SKM-1 treated with dmso at 0.1 percent for 144 hours (cell line): ENCODE measurements around the gene PLCH1.

Experiments used
- DNase-seq: peaks from one replicate; lab custom pipeline; 2025; ENCODE audit not compliant: unreplicated experiment; lab: John Stamatoyannopoulos, UW

The PLCH1 gene

DNA sequence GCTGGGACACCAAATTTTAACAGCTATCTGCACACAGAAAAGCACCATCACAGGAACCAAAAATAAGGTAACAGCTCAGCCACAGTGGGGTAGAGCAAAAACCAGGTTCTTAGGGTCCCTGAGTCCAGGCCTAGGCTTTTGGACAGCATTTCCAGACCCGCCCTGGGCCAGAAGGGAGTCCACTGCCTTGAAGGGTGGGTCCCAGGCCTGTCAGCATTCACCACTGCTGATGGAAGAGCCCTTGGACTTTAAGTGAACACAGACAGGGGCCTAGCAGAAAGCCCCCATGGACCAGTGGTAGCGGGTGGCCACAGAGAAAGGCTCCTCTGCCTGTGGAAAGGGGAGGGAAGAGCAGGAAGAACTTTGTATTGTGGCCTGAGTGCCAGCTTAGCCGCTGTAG, 56.4 kb downstream of the PLCH1 start:
- no peak for DNase-seq

DNA sequence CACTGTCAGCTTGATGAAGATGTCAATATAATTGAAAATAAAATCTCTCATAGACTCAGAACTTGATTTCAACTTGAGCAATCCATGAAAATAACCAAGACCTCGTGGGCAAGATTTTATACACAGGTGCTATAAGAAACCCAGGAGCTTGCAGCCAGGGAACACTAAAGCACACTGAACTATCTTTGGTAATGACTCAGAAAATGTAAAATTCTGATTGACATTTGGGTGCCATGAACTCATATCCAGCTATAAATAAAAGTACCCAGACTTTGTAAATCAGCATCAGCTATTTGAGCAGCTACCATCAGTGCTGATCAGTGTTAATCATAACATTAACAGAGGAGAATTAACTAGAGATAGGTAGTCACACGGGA, 61.5 kb downstream of the PLCH1 start:
- DNase-seq: no peak

DNA sequence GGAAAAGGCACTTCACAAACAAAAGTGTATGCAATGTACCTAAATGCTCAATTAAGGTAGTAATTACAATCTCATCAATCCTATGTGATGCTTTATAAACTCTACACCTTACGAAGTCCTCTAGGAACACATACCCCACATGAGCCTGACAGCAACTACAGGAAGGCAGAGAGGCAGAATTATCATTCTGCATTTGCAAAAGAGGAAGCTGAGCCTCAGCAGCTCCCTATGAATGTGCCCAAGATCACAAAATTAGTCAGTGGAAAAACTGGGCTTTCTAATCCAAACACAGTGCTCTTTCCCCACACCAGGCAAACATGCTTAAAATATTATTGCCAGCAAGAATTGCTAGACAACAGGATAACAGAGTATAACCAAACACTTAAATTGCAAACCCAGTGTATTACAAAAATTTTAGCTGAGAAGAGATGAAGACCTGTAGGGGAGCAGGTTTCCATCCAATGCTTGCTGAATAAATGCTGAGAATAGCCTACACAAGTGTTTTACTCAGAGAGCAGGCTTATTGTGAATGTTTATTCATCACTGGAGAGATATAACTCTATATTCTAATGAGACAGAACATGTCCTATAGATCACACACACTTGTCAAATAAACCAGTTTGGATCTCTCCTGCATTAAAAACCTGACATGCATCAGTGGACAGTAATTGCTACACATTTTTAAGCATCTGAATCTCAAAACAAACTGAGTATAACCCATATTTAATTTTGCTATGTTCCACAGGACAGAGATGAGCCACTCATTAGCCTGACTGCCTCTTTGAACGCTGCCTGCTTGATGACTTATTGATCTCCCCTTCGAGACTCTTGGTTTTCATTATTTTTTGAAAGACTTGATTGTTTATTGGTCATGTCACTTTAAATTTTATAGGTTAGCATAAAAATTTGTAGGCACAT, 62.2 kb downstream of the PLCH1 start:
- DNase-seq: no peak

DNA sequence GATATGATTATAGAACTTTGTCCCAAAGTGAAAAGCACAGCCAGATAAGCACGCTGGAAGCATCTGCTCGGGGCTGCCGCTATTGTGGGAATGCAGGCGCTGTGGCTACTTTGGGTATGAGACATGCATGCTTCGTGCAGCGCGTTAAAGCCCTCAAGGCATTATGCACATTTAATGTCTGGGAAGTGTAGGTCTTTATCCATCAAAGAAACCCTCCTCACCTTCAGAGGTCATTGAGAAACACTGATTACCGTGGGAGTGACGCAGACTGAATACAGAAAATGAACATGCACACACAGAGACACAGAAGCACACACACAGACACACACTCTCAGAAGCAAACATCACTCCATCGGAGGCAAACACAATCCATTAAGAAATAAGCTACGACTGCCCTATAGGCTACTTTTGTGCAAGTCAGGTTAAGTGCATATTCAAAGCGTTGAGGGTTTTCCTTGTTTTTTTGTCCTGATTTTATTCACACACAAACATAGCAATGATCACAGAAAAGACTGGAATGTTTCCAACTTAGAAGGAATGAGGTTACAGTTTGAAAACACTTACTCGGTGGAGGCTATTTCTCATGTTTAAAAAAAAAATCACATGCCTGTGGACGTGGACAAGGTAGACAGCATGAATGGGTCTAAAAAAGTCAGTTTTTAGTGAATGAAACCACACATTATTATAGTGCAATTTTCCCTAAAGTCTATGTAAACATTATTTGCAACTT, 68.5 kb downstream of the PLCH1 start:
- DNase-seq: no peak

DNA sequence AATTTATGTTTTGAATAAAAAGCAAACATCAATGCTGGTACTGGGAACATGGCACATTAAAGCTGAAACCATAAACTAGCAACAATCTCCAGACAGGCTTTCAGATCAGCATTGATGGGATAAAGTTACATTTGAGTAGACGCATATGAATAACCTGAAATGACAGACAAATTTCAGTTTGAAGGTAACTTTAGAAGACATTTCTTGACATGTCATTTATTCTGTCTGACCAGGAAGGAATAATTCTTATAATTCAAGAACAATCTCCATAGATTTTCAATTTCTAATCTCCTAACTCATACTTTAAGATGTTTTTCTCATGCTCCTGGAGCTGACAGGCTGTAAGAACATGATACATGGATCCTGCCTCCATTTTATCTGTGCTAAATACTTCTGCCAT, 69.8 kb downstream of the PLCH1 start:
- DNase-seq: no peak

DNA sequence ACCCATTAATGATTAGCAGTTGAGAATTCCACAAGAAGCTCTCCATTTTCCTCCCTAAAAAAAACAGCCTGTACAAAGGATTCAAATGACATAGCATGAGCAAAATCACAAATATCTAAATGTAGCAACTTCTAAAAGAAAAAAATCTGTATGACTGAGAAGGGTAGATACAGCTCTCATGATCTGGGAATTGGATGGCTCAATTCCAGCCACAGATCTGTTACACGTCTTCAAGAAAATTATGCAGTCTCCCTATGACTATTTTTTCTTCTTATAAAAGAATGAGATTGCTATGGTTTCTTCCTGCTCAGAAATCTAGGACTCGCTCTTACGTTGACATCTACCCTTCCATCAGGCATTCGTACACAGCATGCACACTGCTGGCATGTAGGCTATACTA, 71.5 kb downstream of the PLCH1 start:
- no peak for DNase-seq

DNA sequence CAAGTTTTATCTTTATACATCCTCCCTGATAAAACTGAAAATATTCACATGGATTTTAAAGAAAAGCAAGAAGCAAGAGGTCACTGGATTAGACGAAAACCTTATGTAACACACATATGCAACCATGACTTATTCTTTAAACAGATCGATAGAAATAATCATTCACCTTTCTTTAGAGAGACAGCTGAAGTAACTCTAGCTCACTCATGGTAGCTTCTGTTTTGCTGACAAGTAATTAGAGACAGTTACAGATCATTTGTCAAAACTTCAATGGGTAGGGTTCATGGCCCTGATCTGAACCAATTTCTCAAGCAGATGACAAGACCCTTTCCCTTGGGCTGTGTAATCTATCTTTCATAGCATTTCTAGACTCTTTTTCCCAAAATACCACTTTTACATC, 74.5 kb downstream of the PLCH1 start:
- no peak for DNase-seq

DNA sequence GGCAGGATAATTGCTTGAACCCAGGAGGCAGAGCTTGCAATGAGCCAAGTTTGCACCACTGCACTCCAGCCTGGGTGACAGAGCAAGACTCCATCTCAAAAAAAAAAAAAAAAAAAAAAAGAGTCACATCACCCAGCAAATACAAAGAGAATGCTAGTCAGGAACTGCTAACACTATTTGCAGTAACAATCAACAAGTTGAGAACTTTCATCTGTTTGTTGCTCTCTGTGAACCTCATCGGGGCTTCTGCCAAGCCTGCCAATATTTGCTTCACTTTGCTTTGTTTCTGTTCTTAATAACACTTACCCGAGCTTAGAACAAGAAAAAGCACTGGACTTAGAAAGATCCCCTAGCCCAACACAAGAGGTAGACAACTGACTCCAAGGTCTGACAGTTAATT, 76.9 kb downstream of the PLCH1 start:
- DNase-seq: no peak

DNA sequence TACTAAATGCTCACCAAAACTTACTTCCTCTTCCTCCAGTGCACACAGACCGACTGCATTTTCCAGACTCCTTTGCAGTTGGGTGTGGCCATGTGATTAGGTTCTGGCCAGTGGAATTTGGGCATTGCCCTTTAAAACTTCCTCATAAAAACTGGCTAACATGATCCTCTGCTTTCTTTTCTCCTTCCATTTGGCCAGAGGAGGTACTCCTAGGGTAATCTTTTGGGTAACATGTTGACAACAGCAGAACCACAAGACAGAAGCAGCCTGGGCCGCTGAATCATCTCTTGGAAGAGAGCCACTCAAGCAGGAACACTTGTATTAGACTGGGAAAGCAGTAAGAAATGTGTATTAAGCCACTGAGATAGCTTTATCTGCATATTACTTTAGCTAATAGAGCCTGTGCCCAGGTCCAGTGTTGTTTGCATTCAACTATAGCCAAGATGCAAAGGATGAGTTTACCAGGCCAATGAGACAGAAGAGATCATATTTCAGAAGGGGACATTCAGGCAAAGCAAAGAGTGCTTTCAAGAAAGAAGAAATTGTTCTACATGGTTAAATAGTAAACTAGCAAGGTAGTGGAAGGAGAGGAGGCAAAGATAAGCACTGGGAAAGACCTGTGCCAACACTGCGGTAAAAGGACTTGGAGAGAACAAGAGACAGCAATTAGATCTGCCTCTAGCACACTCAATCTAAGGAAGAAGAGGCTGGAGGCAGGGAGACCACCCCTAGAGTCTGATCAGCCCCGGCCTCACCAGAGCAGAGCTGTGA, 79.8 kb downstream of the PLCH1 start:
- peak; percentile 77 for DNase-seq

DNA sequence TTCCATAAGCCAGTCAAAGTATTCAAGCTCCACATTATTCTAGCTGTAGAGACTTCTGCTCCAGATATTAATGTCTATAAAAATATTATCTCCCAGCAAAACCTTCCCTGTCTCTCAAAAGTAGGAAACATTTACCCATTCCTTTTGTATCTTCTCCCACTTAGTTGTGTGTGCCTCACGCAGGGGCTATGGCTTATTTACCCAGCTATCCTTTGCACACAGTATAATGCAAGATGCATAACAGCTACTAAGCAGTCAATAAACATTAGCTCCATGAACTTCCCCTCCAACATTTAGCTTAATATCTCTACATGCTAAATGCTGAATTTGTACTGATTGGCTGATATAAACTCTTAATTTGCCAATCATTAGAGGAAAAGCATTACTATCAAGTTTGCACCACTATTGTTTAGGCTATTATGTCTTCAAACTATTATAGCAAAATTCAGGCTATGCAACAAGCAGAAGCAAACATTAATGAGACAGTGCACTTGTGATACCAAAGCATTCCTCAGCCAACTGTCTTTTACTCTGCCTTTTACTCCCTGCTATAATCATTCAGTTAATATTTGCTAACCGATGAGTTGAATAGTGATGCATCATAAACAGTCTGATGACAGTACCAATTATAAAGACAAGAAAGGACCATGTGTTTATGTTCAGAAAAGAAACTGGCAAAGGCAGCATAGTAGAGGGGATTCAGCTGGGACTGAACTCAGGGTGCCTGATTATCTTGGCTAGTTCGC, 81.2 kb downstream of the PLCH1 start:
- no peak for DNase-seq

DNA sequence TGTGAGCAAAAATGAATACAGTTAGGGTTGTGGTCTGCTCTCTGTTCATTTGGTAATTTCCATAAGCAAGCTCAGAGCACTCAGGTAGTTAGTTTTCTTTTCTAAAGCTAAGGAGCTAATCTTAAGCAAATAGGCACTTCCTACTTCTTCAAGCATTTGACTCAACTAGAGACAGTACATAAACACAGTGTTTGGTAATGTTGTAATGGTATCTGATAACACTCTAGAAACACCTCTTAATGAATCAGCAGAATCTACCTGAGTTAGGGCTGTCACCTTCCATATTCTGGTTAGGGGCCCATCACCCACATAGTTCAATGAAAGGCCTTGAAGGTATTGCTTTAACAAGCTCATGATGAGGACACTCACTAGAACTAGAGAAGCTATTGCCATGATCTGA, 83.1 kb downstream of the PLCH1 start:
- no peak for DNase-seq

DNA sequence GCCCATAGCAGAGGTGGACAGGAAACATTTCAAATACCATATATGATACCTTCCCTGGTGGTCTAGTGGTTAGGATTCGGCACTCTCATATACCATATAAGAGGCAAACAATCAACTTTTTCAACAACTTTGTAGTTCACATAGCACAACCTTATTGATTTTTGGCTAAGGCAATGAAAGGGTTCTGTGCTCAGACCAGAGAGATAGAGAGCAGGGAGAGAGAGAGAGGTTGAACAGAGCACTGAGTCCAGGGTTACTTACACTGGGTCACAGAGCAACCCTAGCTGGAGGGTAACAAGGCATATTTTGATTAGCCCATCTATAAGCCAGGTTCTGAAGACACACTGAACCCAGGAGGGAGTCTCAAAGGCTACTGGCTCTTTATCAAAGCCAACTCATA, 83.8 kb downstream of the PLCH1 start:
- DNase-seq: no peak

DNA sequence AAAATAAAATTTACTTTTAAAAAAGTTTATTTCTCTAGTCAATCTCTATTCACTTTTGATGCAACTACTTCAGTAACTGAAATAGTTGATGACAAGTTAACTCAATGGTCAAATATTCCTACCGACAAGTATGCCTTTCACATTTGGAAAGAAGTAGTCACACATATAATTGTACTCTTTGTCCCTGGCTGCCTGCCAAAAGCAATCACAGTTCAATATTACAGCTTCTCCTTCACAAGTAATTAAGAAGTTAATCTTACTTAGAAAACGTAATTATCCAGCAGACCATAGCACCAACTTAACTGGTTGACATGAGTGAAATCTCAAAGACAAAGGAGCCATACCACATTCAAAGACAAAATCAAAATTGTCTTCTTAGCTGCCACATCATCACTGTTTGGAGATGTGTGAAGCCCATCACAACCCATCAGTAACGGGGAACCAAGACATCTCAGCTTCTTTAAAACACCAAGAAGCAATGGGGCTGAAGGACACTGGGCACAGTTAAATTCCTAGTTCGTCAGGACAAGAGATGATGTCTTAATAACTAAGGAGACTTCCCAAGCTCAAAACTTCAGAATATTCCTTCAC, 86.1 kb downstream of the PLCH1 start:
- DNase-seq: no peak

DNA sequence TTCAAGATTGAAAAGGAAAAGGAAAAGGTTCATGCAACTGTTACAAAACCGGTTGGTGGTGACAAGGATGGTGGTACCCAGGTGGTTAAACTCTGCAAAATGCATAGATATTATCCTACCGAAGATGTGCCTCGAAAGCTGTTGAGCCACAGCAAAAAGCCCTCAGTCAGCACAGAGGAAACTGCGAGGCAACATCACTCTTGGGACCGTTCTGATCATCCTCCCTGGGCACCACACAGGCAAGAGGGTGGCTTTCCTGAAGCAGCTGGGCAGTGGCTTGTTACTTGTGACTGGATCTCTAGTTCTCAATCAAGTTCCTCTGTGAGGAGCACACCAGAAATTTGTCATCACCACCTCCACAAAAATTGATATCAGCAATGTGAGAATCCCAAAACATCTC, 86.9 kb downstream of the PLCH1 start:
- no peak for DNase-seq

DNA sequence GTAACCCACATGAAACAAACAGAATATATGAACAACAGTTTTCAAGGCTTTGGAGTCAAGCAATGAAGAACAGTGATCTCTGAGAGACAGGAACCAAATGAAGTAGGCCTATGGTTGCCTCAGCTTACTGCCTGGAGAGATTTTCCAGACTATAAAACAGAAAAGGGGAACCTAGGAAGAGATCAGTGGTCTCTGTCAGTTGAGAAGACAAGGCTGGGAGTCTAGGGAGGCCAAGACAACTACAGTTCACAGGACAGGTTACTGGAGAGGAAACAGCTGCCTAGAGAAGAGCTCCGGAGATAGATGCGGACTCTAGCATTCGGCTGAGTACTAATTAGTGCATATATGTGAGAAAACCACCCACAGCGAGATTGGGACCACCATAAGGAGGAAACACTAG, 87.7 kb downstream of the PLCH1 start:
- DNase-seq: no peak

DNA sequence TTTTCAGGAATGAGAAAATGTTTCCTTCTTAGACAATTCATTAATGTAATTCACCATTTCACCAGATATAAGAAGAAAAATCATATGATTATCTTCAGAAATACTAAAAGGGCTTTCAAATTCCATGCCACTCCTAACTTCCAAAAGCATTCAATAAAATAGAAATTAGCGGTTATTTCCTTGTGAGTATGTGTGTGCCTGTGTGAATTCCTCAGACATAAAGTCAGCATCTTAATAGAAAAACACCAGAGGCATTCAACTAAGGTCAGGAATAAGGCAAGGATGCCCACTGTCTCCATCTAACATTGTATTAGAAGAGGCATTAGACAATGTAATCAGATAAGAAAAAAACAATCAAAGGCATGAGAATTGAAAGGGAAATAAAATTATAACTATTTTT, 88.4 kb downstream of the PLCH1 start:
- no peak for DNase-seq

DNA sequence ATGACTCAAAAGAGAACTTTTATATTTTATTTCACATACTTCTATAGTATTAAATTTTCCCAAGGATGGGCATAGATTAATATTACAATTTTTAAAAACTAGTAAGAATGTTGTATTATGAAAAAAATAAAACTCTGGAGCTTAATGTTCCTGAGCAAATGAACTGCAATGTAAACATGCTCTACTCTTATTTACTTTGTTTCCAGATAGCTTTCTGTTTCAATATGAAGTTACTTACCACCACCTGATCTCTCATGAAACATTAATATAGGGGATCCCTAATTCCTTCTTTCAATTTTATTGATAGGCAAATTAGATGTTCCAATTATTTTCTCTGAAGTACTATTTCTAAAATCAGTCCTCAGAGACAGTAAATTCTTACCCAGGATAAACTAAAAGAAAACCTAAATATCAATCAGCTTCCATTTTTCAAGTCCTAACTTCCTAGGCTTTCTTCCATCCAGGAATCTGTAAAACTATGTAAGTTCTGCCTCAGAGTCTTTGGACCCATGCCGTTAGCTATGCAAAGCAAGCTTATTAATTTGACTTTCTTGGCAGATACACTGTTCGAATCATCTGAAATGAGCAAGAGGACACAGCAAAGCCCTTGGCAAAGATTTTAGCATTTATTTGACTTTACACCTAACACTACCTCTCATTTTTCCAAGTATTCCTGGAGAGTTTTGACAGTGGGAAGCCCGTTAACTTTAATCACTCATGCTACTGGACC, 93.2 kb downstream of the PLCH1 start:
- DNase-seq: no peak

DNA sequence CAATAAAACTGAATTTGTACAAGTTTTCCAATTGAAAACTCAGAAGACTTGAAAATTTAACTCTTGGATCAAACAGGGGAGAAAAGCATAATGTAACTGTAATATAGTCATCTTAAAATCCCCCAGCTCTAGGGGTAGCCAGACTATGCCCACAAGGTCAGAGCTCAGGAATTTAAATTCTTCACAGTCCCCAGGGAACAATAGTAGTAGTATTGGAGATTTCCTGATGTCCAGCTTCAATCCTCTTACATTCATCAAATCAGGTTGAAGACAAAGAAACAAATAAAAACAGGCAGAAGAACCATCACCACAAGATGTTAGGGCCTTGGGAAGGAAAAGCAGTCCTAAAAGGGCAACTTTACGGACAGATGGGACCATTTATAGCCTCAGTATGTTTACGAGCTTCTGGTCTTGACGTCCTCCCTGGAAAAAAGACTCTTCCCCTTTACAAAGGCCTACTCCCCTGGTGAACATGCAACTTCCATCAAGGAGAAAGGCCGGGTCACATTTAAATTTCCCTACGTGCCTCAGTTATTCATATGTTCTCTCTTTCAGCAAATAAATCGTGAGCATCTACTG, 96.8 kb downstream of the PLCH1 start:
- no peak for DNase-seq

DNA sequence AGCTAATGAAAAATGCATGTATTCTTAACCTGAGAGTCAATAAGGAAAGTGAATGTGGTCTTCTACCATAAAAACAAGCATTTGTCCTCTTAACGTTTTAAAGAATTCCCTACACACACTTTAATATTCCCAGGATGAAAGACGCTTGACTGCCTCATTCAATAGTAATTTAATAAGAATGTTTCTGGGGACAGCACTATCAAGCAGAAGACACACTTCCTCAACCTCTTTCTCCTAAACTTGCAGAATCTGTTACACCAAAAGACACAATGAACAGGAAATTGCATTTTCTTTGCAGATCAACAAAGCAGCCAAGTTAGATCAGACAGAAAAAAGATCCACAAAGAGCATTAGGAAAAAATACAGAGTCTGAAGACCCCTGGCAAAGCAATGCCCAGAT, 97.7 kb downstream of the PLCH1 start:
- no peak for DNase-seq

DNA sequence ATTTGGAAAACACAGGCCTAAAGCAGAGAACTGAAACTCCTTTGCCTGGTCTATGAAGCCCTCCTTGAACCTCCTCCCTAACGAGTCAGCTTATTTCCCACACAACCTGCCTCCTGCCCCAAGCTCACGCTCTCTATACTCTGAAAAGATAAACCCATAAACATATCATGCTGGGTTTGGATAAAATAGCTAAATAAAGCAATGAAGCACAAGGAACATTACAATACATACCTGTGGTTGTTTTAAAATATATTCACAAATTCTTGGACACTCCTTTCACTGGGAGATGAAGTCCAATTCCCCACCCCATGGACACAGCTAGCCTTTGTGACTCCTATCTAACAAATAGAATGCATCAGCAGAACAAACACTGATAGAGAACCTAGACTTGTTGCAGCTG, 98.2 kb downstream of the PLCH1 start:
- DNase-seq: no peak
